Psoas muscle (tissue), 8 donors: ENCODE results near the gene NDUFS1. TPM values are rescaled to one million over a fixed set of nuclear protein-coding genes. Genes with fewer than 3 reads are reported as not detected.

Source experiments
- ATAC-seq, 4 donors: fragments of 200-7000 bp; cut with Tn5 transposase; one replicate each; pipeline ENCODE4 v1.9.1; 2020; ENCODE audit warnings: moderate library complexity in 3 of 4, mild to moderate bottlenecking in 2 of 4
- DNase-seq, 2 donors: peaks; one replicate each; pipeline ENCODE4 v3.0.0-alpha.2; 2020
- H3K27ac ChIP-seq: fragments of 200-600 bp; one replicate; pipeline ENCODE4 v1.8.0; 2022
- H3K27me3 ChIP-seq, 3 donors: fragments of 200-600 bp in 1 of 3; one replicate each; pipeline versions ENCODE4 v1.6.1 to v1.8.0; 2013 to 2022; ENCODE audit warnings: low read length in 2 of 3, mild to moderate bottlenecking in 2 of 3, moderate library complexity in 1 of 3; ENCODE audit not compliant: insufficient read depth in 3 of 3
- H3K36me3 ChIP-seq, 2 donors: fragments of 200-600 bp in 1 of 2; one replicate each; pipeline versions ENCODE4 v1.6.1 to v1.8.0; 2013 to 2022; ENCODE audit warnings: low read depth in 1 of 2, mild to moderate bottlenecking in 1 of 2, moderate library complexity in 1 of 2; ENCODE audit not compliant: insufficient read depth in 1 of 2
- H3K4me1 ChIP-seq: fragments of 200-600 bp; one replicate; pipeline ENCODE4 v1.8.0; 2022
- H3K4me3 ChIP-seq: fragments of 200-600 bp; one replicate; pipeline ENCODE4 v1.8.0; 2022; ENCODE audit warnings: mild to moderate bottlenecking
- H3K9me3 ChIP-seq: fragments of 200-600 bp; one replicate; pipeline ENCODE4 v1.8.0; 2022
- WGBS, 3 donors: extraction: QIAGEN DNeasy Blood & Tissue Kit; methylation state at CpG; one replicate each; pipeline versions ENCODE4 v1.1.6 to v1.1.7; 2013; 5-methylcytosine and 5-hydroxymethylcytosine counted together
- intact Hi-C, 2 donors: fragments of 100-400 bp; cut with DNase I; formaldehyde crosslinking; loops; one replicate each; pipeline versions ENCODE4 v1.11.0 to v1.14.2; 2022
- polyA plus RNA-seq, 3 donors: library from polyadenylated mRNA; stranded (reverse); fragments of 200-250 nt; gene quantifications; one replicate each; pipeline ENCODE4 v1.2.3, GENCODE V29; 2013
- total RNA-seq, 4 donors: library from RNA; stranded (reverse); fragmentation: NEBNext Ultra II Directional in 2 of 4; extraction: Animal tissue kit (Norgen Biotek cat#: 25700) in 2 of 4; gene quantifications; one replicate each; pipeline versions ENCODE4 v1.2.1 to v1.2.4, GENCODE V29; 2021 to 2023
- TF ChIP-seq, protein P1 (sequence below): fragments of 200-600 bp; IDR thresholded peaks from one replicate; pipeline ENCODE4 v1.8.0; 2022; ENCODE audit warnings: antibody characterized with exemption
- donor health status: healthy with polysubstance abuse.
- donor health status: DM: no; HTN: no; CAD: no; lungs with moderate emphysema.
- donor health status: Bipolar disorder and iron deficiency.
- donor health status: healthy.
- donor health status: DM: yes; HTN: yes; CAD: no.
- donor health status: DM: no; HTN: no; CAD: no.
- donor health status: DM: no; HTN: no; CAD: no.
- donor health status: DM: yes; HTN: yes; CAD: no.

Gene NDUFS1
- total and polyA plus RNA-seq, 7 donors = 117 to 420 (median 231) TPM

GRCh38 chr2:206071807-206072206 lies 87.4 kb downstream of the NDUFS1 start:
- Histone ChIP-seq H3K27ac (no peak overlapping the region), H3K4me3 (no peak overlapping the region), H3K4me1 (peaks cover 6% of the 10 kb centered on the region), H3K9me3 (no peaks in the 10 kb centered on the region), H3K27me3 (no peaks in the 10 kb centered on the region), H3K36me3 (peaks cover 0 to 5% of the 10 kb centered on the region in 2 donors)
- TF ChIP-seq, protein P1, sequence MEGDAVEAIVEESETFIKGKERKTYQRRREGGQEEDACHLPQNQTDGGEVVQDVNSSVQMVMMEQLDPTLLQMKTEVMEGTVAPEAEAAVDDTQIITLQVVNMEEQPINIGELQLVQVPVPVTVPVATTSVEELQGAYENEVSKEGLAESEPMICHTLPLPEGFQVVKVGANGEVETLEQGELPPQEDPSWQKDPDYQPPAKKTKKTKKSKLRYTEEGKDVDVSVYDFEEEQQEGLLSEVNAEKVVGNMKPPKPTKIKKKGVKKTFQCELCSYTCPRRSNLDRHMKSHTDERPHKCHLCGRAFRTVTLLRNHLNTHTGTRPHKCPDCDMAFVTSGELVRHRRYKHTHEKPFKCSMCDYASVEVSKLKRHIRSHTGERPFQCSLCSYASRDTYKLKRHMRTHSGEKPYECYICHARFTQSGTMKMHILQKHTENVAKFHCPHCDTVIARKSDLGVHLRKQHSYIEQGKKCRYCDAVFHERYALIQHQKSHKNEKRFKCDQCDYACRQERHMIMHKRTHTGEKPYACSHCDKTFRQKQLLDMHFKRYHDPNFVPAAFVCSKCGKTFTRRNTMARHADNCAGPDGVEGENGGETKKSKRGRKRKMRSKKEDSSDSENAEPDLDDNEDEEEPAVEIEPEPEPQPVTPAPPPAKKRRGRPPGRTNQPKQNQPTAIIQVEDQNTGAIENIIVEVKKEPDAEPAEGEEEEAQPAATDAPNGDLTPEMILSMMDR = no peak
- WGBS, 3 donors = 79 to 85% (median 83%) methylated on average over 1 of the region's 1 CpG
- intact Hi-C loops = no loop called here
- ATAC-seq (no peak), DNase-seq (no peak)

- intact Hi-C loops = no loop called here
- no peak overlapping the region for H3K4me3 ChIP-seq
- H3K36me3 ChIP-seq = peaks cover 0 to 5% of the 10 kb centered on the region in 2 donors
- WGBS, 3 donors = 88 to 94% (median 93%) methylated on average over 2 of the region's 2 CpGs
- no peak overlapping the region for H3K27ac ChIP-seq
- ATAC-seq (no peak), DNase-seq (no peak)
- no peaks in the 10 kb centered on the region for H3K4me1 ChIP-seq
- no peaks in the 10 kb centered on the region for H3K27me3 ChIP-seq
- H3K9me3 ChIP-seq = no peaks in the 10 kb centered on the region
- TF ChIP-seq, protein P1 = no peak
Measured at GRCh38 chr2:206069417-206069816, 89.8 kb downstream of the NDUFS1 start.

- intact Hi-C loops = no loop called here
- Histone ChIP-seq H3K27me3 (no peaks in the 10 kb centered on the region), H3K27ac (no peak overlapping the region), H3K4me1 (no peaks in the 10 kb centered on the region), H3K36me3 (peaks cover 0 to 3% of the 10 kb centered on the region in 2 donors), H3K4me3 (no peak overlapping the region), H3K9me3 (no peaks in the 10 kb centered on the region)
- TF ChIP-seq, protein P1 = no peak
- no peak for ATAC-seq
- 94 to 100% (median 96%) methylated on average over 1 of the region's 1 CpG for WGBS, 3 donors
- no peak for DNase-seq
Measured at GRCh38 chr2:206068207-206068606, 91.0 kb downstream of the NDUFS1 start.

Other genes starting within 250 kb of the NDUFS1 start
- 10 to 100 TPM; 15.4 to 17.7 (median 16.5) TPM for gene INO80D, start 73.3 kb downstream of the NDUFS1 start, total RNA-seq
- gene INO80D, start 73.3 kb downstream of the NDUFS1 start, polyA plus RNA-seq = 1 to 10 TPM; 1.7 to 4.0 (median 2.4) TPM
- gene EEF1B2, start 451 bp upstream of the NDUFS1 start, total RNA-seq = 100 to 1,000 TPM; 340 to 862 (median 568) TPM
- 1,000 to 10,000 TPM in 1 of 3 donors, 100 to 1,000 TPM in 2; 671 to 1,772 (median 939) TPM for gene EEF1B2, start 451 bp upstream of the NDUFS1 start, polyA plus RNA-seq
- gene ZDBF2, start 115.2 kb upstream of the NDUFS1 start, total RNA-seq = 10 to 100 TPM in 3 of 4 donors, 1 to 10 TPM in 1; 7.1 to 20.8 (median 15.3) TPM
- gene ZDBF2, start 115.2 kb upstream of the NDUFS1 start, polyA plus RNA-seq = 1 to 10 TPM; 1.4 to 4.6 (median 1.4) TPM